NK-92 (cell line): ENCODE data around the gene LOXL3.

Source experiments
- DNase-seq: peaks from one replicate; lab custom pipeline; 2025; ENCODE audit not compliant: unreplicated experiment; lab: John Stamatoyannopoulos, UW

LOXL3 gene

DNA sequence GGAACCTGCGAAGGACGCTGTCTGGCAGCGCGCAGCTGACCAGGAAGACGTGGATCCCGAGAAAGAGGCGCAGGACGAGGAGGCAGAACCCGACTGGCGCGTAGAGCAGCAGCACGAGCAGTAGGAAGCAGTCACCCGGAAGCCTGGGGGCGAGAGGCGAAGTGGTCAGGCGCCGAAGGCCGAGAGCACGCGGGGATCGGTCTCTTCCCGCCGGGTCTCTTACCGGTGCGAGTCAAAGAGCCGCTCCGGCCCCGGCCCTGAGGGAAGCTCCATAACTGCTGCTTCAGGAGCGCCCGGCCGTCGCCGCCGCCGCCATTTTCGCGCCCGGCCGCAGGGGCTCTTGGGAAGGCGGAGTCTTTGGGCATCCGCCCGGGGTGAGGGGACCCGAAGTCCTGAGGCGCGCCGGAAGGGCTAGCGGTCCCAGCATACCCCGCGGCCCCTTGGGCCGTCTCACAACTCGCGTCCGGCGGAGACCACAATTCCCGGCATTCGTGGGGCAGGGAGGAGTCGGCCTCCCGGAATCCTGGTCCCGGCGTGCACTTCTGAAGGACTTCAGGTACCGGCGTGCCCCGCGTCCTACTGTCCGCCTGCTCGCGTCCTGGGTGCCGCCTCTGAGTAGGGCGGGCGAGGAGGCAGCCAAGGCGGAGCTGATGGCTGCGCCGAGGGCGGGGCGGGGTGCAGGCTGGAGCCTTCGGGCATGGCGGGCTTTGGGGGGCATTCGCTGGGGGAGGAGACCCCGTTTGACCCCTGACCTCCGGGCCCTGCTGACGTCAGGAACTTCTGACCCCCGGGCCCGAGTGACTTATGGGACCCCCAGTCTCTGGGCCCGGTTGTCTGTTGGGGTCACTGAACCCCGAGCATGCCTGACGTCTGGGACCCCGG is 24.1 kb downstream of the LOXL3 start, which contains the start of the genes AUP1 and HTRA2:
Gene AUP1 (minus strand): TSS at position 350 of the 882 bp plus-strand sequence. CDS start 77 bp downstream, at position 273.
Gene HTRA2 (plus strand): TSS at position 577 of the 882 bp plus-strand sequence. CDS start 74 bp downstream, at position 651.
- DNase-seq = peak; percentile 17

DNA sequence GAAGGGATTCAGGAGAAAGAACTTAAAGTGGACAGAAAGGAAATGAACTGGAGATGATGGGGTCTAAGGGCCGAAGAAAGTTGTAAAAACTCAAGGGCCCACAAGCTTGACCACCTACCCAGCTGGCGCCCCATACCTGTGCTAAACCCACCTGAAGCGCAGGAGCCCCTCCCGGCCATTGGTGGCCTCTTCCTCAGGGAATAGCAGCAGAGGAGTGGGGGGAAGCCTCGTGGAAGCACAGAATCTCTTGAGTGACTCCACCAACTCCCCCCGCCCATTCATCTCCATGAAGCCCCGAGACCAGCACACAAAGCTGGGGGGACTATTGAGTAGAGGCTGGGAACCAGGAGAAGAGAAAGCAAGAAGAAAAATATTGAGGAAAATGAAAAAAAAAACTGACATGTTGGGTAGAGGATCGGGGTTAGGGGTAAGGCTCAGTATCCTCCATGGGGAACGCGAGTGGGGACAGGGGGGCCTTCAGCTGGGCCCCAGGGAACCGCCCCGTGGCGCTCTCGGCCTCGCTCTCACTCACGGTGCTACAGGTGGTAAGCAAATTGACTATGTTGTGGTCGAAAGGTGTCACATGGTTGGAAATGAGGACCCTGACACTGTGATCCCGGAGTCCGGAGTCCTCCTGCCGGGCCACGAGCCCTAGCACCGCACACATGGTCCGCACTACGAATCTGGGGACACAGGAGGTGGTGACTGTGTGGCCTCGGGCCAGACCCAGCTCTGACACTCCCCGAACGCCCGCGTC is 25.0 kb downstream of the LOXL3 start:
- DNase-seq = no peak

GRCh38 chr2:74527741-74528140 is 26.0 kb downstream of the LOXL3 start:
- no peak for DNase-seq

DNA sequence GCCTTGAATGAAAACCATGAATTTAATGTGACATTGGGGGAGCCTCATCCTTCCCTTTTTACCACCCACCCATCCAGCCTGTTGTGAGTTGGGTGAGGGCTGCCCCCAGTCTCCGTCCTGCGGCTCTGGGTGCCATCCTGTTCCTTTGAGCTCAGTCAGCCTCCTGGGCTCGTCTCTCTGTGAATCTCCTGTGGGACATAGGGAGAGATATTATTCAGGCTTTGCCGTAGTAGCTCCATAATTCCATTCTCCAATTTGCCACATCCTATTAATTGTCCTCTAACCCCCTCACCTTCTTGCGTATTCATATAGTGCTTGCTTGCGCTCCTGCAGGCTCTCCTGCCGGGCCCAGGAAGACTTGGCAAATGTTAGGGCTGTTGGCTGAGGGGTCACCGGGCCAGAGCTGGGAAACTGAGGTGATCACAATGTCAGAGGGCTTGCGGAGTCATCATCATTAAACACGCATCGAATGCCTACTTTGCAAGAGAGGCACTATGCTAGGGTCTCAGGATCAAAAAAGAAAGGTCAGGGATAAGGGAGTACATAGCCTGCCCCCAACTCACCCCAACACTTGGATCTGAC is 27.0 kb downstream of the LOXL3 start:
- no peak for DNase-seq

DNA sequence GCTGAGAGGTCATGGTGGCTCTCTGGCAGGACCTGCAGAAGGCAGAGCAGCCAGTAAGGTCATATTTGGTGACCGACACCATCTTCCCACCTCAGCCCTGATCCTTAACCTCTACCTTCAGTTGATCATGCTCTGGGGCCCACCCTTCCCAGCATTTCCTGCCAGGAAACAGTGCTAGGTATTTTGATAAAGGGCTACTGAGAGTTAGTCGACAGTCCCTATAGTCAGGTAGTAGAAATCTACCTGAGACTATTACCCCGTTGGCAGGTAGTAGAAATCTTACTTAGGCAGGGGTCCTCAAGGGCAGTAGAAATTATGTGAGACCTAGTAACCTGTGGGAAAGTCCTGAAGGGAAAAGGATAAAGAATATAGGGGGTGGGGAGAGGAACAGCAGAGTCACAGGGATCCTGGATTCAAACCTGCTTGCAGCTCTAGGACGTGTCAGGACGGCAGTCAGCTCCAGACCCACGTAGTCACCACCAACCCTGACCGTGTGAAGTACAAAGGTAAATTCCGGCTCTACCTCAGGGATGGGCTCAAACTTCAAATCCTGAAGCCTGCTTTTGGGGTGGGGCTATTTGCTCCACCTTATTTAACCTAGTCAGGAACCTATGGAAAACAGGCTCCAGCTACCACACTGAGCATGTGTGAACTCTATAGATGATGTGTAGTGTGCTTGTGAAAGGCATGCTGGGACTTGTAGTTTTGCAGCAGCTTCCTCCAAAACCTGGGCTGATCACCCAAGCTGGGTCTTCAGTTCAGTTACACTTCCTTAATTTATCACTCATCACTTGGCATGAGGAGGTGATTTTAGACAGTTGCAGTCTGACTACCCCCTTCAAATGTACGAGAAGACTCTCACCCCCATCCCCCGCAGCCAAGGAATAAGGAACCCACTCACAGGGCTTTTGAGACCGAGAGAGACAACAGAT is 27.8 kb downstream of the LOXL3 start, which contains the start of gene DQX1:
Gene DQX1 (minus strand): TSS at position 515 of the 932 bp plus-strand sequence. CDS start 502 bp downstream, at position 13.
- no peak for DNase-seq

- no peak for DNase-seq
Observed at GRCh38 chr2:74524955-74525716, 28.6 kb downstream of the LOXL3 start.

GRCh38 chr2:74524005-74524404 is 29.7 kb downstream of the LOXL3 start:
- DNase-seq = no peak

- DNase-seq = no peak
Observed at GRCh38 chr2:74522516-74522915, 31.2 kb downstream of the LOXL3 start.

GRCh38 chr2:74516650-74517049 is 37.1 kb downstream of the LOXL3 start:
- no peak for DNase-seq

- no peak for DNase-seq
Observed at GRCh38 chr2:74515981-74516633, 37.6 kb downstream of the LOXL3 start.

DNA sequence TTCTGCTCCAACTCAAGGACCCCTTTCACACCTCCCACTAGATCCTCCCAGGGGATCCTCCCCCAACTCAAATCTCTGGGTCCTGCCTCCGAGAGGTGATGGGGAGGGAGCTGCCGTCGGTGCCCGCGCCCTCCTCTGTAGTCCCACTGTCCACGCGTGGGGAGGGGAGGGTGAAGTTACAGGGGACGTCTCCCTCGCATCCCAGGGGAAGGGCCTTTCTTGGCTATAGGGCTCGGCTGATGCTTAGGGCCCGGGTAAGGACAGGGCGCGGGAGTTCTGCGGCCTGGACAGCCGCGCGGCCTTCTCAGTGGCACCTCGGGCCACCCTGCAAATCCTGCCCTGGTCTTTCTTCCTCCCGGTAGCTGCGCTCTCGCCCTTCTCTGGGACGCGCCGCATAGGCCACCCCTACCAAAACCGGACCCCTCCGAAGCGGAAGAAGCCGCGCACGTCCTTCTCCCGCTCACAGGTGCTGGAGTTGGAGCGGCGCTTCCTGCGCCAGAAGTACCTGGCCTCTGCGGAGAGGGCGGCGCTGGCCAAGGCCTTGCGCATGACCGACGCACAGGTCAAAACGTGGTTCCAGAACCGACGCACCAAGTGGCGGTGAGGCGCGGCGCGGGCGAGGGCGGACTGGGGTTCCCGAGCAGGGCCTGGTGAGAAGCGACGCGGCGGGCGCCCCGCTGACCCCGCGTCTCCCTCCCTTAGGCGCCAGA is 38.3 kb downstream of the LOXL3 start:
- DNase-seq = no peak

- no peak for DNase-seq
Observed at GRCh38 chr2:74514368-74515270, 39.1 kb downstream of the LOXL3 start, which contains the start of gene TLX2. Gene TLX2 (plus strand): TSS chr2:74514450. CDS start chr2:74514807, 357 bp downstream.

DNA sequence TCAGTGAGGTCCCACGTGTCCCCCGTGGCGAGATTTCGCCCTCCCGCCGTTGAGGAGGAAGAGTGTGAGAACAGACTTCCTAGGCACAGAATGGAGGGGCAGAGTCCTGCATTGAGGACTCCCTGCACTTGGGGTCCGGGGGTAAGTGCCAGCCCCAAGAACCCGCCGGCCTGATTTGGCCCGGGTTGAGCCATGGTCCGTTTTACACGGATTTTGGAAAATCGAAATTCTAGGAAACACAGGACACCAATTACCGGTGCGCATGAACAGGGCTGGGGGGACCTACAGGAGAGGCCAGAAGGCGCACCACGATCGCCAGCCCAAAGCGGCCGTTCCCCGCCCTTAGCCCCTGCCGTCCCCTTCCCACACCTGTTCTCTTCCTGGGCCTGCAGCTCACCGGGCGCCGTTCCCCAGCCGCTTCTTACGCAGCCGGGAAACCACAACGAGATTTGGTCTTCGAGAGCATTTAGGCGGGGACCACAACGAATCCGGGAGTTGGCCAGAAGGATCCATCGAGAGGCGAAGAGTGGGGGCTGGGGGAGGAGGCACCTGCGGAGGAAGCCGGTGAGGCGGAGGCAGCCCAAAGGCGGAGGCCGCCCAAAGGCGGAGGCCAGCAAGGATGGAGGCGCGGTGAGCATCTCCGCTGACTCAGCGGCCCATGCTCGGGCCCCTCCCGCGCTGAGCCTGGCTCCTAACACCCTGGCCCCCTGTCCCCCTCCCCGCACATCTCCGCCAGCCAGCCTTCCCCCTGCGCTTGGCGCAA is 40.0 kb downstream of the LOXL3 start:
- no peak for DNase-seq

GRCh38 chr2:74512744-74513604 is 40.8 kb downstream of the LOXL3 start:
- DNase-seq = no peak

DNA sequence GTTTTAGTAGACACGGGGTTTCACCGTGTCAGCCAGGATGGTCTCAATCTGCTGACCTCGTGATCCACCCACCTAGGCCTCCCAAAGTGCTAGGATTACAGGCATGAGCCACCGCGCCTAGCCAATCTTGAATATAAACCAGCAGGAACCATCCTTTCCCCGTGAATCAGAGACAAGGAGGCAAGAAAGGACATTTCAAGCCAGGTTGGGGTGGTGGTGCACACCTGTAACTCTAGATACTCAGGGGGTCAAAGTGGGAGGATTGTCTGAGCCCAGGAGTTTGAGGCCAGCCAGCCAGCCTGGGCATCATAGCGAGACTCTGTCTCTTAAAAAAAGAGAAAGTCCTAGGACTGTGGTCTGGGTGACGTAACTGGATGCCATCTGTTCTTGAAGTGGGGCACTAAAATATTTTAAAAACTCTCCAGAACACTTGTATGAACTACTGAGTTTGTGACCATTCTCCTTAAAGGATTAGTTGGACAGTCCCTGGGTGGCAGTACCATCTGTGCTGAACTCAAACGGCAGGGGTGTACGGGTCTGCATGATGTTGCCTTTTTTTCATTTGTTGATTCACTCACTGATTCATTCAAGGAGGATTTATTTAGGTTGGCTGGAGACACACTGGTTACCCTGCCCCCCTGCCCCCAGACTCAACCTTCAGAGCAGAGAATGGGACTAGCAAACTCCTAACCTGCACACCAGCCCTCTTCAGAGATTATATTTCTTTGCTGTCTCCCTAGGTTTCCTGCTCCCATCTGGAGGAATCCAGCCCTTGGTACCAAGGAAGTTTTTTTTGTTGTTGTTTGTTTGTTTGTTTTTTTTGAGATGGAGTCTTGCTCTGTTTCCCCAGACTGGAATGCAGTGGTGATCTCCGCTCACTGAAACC is 42.4 kb downstream of the LOXL3 start:
- no peak for DNase-seq
